ENCODE measurements around the gene CACNB1. TPM values are rescaled to one million over a fixed set of nuclear protein-coding genes. Genes with fewer than 3 reads are reported as not detected.

Gene CACNB1
- total RNA-seq, 4 donors from 2014 or later, result 3.6 to 7.9 (median 5.9) TPM

GRCh38 chr17:39155654-39156053 is 41.8 kb downstream of the CACNB1 start:
- no peak for ATAC-seq
- WGBS, 2 donors (ENCODE audit: low coverage in 1 of 2), result 55 to 80% methylated on average over 1 to 2 of the region's 2 CpGs

GRCh38 chr17:39153599-39154051 is 43.8 kb downstream of the CACNB1 start:
- peak; percentile 87 for ATAC-seq
- Histone ChIP-seq H3K4me3 (peak overlapping the region; percentile 49 to 67), H3K4me1 (peaks cover 0 to 47% (median 20%) of the 10 kb centered on the region in 3 donors), H3K36me3 (no peaks in the 10 kb centered on the region), H3K27ac (peak overlapping the region; percentile 62 to 90 (median 86)), H3K9me3 (no peaks in the 10 kb centered on the region), H3K27me3 (peaks cover 29% of the 10 kb centered on the region)
- TF ChIP-seq CTCF (IDR thresholded peaks at IDR 0.05) (peak in 3 of 4 experiments; percentile 18 to 49 (median 27)), EP300 (IDR thresholded peaks at IDR 0.05) (no peak), POLR2AphosphoS5 (IDR thresholded peaks at IDR 0.05) (peak; percentile 56), POLR2A (IDR thresholded peaks at IDR 0.05) (no peak)
- 0% methylated on average over 15 to 16 of the region's 16 CpGs for WGBS, 2 donors (ENCODE audit: low coverage in 1 of 2)

More at GRCh38 chr17:39155654-39156053, 41.8 kb downstream of the CACNB1 start:
- H3K4me1 ChIP-seq, result peaks cover 0 to 37% (median 16%) of the 10 kb centered on the region in 3 donors
- TF ChIP-seq CTCF (IDR thresholded peaks at IDR 0.05), result no peak
- no peak overlapping the region for H3K4me3 ChIP-seq
- H3K9me3 ChIP-seq, result no peaks in the 10 kb centered on the region
- H3K36me3 ChIP-seq, result no peaks in the 10 kb centered on the region
- peaks cover 21% of the 10 kb centered on the region for H3K27me3 ChIP-seq
- no peak overlapping the region for H3K27ac ChIP-seq

GRCh38 chr17:39151943-39152818 is 45.3 kb downstream of the CACNB1 start:
- peak overlapping the region; percentile 49 to 67 for H3K4me3 ChIP-seq
- H3K27ac ChIP-seq, result peak overlapping the region in 3 of 4 donors; percentile 65 to 90 (median 85)
- peaks cover 0 to 47% (median 20%) of the 10 kb centered on the region in 3 donors for H3K4me1 ChIP-seq
- no peaks in the 10 kb centered on the region for H3K9me3 ChIP-seq
- no peaks in the 10 kb centered on the region for H3K36me3 ChIP-seq
- peaks cover 36% of the 10 kb centered on the region for H3K27me3 ChIP-seq
- no peak for ATAC-seq
- WGBS, 2 donors (ENCODE audit: low coverage in 1 of 2), result 15 to 16% methylated on average over 6 to 19 of the region's 25 CpGs
- TF ChIP-seq POLR2AphosphoS5 (IDR thresholded peaks at IDR 0.05), result no peak
- TF ChIP-seq EP300 (IDR thresholded peaks at IDR 0.05), result no peak
- no peak for TF ChIP-seq CTCF (IDR thresholded peaks at IDR 0.05)
- no peak for TF ChIP-seq POLR2A (IDR thresholded peaks at IDR 0.05)

GRCh38 chr17:39151150-39151942 is 46.1 kb downstream of the CACNB1 start, which contains the start of gene PLXDC1:
Gene PLXDC1, minus strand, starts transcription at chr17:39151637. Its CDS starts 200 bp downstream, at chr17:39151437.
- TF ChIP-seq CTCF (IDR thresholded peaks at IDR 0.05) (no peak), EP300 (IDR thresholded peaks at IDR 0.05) (no peak), POLR2A (IDR thresholded peaks at IDR 0.05) (no peak), POLR2AphosphoS5 (IDR thresholded peaks at IDR 0.05) (no peak)
- Histone ChIP-seq H3K36me3 (no peaks in the 10 kb centered on the region), H3K27me3 (peaks cover 34% of the 10 kb centered on the region), H3K27ac (peak within 1 kb of the TSS in 3 of 4 donors; percentile 65 to 90 (median 85)), H3K4me3 (peak within 1 kb of the TSS; percentile 49 to 67), H3K4me1 (peaks cover 0 to 47% (median 20%) of the 10 kb centered on the region in 3 donors), H3K9me3 (no peaks in the 10 kb centered on the region)
- WGBS, 2 donors (ENCODE audit: low coverage in 1 of 2), result 2% methylated on average over 10 of the region's 68 CpGs; no CpG with 5 or more reads in 1 of the 2 donors
- ATAC-seq, result no peak

Measured in gastroesophageal sphincter (tissue), 4 donors.